Renal cortex interstitium (tissue), 11 donors: ENCODE results near the gene RAI1. TPM values are rescaled to one million over a fixed set of nuclear protein-coding genes. Genes with fewer than 3 reads are reported as not detected.

Experiments
- DNase-seq, 11 donors: peaks; one replicate each; pipeline ENCODE4 v3.0.0-alpha.2; 2013; ENCODE audit warnings: low read depth in 9 of 11, low spot score in 4 of 11; ENCODE audit errors: extremely low read depth in 1 of 11
- polyA plus RNA-seq, 3 donors: library from polyadenylated mRNA; unstranded; fragments of 120-200 nt; gene quantifications; one replicate each; pipeline ENCODE4 v1.2.1, GENCODE V29; 2013; ENCODE audit not compliant: insufficient read length in 3 of 3

The RAI1 gene
- polyA plus RNA-seq, 3 donors: 20.1 to 41.1 (median 31.1) TPM

- DNase-seq: no peak
Observed at GRCh38 chr17:17692353-17693252, 11.3 kb downstream of the RAI1 start.

DNA sequence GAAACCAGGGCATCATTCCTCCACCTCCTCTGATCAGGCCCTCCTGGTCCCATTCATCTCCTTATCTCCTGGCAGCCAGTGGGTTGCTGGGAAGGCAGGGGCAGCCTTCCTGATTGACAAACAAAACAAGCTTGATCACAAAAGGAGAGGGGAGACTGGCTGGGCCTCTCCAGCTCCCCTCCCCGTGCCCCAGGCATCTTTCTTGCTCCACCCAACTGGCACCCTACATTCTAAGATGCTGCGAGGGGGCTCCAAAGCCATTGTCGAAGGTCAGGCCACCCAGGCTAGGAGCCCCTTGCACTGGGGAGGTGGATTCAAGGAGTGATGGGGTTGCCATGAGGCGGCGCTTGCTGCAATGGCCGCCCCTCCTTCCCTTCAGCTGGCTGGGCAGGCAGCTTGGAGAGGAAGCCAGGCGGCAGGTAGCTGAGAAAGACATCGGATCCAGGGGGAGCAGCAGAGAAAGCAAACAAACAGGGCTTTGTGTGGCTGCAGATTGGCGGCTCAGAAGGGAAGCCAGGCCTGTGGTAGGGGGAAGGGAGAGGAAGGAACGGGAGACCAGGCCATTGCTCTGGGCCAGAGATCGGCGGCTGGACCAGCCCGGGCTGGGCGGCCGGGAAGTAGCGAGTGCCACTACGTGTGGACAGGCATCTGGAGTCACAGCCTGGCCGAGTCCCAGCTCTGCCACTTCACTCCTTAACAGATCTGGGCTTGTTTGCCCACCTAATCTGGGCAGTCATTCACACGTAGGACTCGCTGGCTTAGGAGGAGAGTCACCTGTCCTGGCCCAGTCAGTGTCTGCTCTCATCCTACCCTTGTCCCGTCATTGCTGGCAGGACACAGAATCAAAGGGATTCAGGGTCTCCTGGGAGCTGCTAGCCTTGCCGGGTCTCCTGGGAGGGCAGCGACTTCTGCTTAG lies 12.3 kb downstream of the RAI1 start:
- DNase-seq: no peak

- DNase-seq: no peak
Observed at GRCh38 chr17:17694169-17695081, 13.2 kb downstream of the RAI1 start.

GRCh38 chr17:17696085-17696484 lies 14.8 kb downstream of the RAI1 start:
- DNase-seq: no peak

DNA sequence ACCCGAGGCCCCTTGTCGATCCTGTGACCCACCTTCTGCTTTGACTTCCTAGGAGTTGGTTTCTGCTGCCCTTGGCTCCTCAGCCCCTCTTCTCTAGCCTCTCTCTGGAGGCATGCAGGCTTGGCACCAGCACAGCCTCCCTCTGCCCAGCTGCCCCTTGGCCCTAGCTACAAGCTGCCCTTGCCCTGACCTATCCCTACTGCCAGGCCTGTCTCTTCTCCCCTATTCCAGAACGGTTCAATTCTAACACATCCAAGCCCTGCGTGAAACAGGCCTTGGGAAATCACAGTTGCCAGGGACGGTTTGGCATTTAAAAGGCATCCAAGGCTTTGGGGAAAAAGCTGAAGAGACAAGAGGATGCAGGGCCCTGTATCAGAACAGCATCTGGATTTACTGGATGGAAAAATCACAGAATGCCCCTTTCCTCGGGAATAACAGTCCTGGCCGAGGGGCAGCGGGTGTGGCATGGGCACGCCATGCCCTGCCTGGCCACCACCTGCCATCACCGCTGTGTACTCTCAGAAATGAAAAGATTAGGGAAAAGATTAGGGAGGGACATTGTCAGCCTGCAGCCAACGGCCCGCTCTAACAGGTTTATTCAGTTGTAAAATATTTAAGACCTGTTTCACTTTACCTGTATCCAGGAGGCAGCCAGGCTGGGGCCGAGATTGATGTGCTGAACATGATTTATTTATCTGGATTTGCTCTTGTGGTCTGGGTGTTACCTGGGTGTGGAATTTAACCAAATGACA lies 15.8 kb downstream of the RAI1 start:
- no peak for DNase-seq

GRCh38 chr17:17698371-17698770 lies 17.1 kb downstream of the RAI1 start:
- DNase-seq: no peak

DNA sequence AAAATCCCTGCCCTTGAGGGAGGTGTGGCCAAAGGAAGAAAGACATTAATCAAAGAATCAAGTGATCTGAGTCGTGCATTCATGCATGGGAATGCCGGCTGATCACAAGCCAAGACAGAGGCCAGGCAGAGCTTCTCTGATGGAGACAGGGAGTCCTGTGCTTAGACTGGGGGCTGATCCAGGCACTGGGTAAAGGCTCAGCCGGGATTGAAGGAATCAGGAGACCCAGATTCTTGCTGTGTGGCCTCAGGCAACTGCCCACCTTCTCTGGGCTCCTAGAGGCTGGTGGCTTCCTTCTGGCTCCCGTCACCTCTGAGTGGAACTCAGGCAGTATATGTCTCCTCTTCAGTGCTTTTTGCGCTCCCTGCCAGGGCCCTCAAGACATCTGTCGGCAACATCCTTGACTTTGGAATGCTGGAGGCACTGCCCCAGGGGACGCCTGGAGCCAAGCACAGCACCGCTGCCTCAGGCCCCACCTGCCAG lies 17.7 kb downstream of the RAI1 start:
- no peak for DNase-seq

DNA sequence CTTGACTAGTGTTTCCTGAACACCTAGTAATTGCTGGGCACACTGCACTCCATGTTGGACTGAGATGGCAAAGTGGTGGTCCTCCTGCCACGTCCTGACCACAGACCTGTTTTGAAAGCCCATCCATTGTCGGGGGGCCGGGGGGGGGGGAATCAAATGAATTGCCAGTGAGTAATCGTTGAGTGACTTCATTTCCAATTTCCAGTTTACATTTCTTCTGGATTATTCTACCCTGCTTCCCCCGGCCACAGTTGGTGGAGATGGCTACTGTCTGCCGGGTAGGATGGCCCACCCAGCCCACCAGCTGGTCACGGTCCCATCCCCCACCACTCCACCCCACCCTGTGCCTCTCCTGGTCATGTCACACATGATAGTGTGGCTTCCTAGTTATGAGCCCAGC lies 18.2 kb downstream of the RAI1 start:
- no peak for DNase-seq

DNA sequence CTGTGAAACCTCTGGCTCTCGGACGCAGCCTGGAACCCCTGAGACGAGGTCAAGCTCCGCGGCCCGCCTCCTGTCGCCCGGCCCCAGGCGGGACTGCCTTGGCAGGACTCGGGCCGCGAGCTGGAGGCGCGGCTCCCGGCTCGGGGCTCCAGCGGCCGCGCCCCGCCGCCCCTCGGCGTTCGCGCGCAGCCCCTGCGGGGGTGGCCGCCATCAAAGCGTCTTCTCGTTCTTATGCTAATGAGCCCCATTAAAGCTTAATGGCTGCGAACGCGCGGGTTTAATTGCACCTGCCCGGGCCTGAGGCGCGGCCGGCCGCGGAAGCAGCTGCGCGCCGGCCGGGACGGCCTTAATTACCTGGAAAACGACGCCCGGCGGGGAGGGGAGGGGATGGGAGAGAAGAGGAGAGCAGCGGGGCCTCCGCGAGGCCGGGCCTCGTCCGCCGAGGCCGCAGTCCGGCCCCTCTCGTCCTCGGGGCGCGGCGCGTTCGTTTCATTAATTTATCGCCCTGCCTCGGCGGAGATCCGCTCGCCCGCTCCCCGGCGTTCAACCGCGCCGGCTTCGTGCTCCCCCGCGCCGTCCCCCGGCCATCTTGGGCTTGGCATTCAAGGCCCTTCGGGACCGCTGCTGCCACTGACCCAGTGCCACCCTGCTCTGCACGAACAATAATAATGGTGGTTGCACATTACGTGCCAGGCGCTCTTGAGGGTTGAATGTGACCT lies 19.2 kb downstream of the RAI1 start:
- no peak for DNase-seq

DNA sequence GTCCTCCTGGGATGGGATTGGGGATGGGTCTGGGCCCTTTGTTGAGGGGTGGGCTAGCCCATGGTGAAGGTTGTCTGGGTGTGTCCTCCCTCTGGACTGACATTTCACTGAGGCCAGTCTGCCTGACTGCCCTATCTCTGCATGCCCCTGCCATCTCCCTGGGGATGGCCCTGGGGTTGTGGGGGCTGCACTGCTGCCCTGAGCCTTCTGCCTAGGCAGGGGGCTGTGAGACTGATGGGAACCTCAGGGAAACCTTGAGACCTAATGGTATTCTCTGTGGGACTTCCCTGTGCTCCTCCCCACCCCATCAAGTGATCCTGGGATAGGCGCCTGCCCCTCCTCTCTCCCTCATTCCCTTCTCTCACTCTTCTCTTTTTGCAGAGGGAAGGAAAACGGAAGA lies 19.9 kb downstream of the RAI1 start:
- DNase-seq: no peak

- no peak for DNase-seq
Observed at GRCh38 chr17:17701658-17702057, 20.4 kb downstream of the RAI1 start.

DNA sequence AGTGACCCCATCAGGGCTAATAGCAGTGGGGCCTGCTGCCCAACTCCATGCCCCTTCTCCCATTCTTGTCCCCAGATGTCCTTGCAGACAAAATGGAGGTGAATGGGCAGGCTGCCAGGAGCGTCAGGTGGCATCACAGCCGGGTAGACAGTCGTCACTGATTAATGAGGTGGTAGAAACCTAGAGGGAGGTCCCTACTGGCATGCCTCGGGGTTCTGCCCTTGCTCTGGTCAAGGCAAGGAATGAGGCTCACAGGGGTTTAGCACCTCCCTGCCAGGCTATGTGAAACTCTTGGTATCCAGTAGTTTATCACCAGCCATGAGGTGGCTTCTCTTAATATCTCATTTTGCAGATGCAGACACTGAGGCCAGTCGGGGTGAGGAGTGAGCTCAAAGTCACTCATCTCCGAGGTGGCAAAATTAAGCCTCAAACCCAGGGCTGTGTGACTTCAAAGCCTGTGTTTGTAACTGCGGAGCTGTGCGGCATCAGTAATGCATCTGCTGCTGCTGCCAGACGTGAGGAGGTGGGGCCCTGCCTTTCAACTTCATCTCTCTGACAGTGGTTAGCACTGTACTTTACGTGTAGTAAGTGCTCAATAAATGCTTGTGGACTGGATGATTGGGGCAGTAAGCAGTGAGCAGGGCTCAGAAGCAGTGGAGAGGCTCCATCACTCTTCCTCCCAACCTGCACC lies 21.3 kb downstream of the RAI1 start:
- no peak for DNase-seq

GRCh38 chr17:17703140-17703919 lies 22.1 kb downstream of the RAI1 start:
- no peak for DNase-seq

DNA sequence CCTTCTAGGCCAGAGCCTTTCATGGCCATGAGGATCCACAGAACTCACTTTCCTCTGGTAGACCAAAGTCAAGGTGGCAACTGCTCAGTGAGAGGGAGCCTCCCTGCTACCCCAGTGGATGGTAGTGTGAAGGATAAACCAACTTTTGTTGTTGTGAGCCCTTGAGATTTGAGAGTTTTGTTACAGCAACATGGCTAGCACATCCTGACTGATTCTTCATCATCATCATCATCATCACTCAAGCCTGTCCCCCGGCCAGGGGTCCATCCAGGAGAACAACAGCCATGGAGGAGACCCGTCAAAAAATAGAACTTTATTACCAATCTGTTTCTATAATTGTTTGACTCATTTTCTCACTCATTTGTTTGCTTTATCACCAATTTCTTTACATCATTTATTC lies 23.7 kb downstream of the RAI1 start:
- DNase-seq: no peak

DNA sequence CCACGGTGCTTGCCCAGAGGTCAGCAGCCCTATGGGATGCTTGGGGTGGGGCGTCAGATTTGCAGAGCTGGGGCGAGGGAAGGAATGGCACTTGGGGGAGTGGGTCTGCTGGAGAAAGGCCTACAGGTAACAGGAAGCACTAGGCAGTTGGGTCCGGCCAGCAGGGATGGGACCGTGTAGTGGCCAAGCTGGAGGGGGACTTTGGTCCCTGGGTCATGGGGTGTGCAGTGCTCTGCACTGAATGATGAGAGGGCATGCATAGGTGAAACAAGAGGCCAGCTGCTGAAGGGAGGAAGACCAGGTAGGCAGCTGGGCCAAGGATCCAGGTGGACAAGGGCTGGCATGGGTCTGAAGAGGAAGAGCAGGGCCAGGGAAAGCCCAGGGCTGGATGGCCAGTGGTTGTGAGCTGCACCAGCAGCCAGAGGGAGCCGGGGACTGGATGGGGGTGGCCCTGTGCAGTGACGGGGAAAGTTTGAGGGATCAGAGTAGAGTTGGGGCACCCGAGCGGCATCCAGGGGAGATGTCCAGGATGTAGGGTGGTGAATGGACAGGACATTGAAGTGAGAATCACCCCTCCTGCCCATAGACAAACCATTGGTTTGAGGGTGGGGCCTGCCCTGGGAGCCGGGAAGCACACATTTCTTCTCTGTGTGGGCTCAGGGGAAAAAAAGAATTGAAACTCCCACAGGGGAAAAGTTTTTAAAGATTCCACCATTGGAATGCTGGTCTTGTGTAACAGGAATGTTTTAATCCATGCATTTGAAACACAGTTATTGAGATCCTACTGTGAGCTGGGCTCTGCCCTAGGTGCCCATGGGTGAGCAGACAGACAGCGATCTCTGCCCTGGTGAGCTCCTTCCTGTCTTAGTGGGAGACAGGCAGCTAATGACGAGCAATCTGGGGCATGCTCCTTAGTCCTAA lies 25.1 kb downstream of the RAI1 start:
- no peak for DNase-seq
